Measurements from ENCODE around the gene MCL1. TPM values are rescaled to one million over a fixed set of nuclear protein-coding genes. Genes with fewer than 3 reads are reported as not detected.

Gene MCL1
- polyA plus RNA-seq, 1 of the 3 experiments (the other 2 are of a cell fraction) = 110 TPM

GRCh38 chr1:150613061-150613920 lies 33.9 kb upstream of the MCL1 start (continued):
- TF ChIP-seq USF2 (IDR thresholded peaks at IDR 0.05; ENCODE audit: borderline replicate concordance, low read depth, low read length) (no peak), RAD21 (IDR thresholded peaks at IDR 0.05; ENCODE audit: low read length) (no peak), ZBTB33 (IDR thresholded peaks at IDR 0.05; ENCODE audit: borderline replicate concordance, low read depth) (no peak), CHD2 (IDR thresholded peaks at IDR 0.05; ENCODE audit: low read length, partially characterized antibody) (no peak), FOXJ3 (CRISPR knock-in tag; IDR thresholded peaks at IDR 0.05) (no peak), PBX3 (IDR thresholded peaks at IDR 0.05) (peak; percentile 89), POLR2AphosphoS5 (IDR thresholded peaks at IDR 0.05; ENCODE audit: low read depth, low read length) (peak; percentile 59; the same call in 1 of the 2 replicates), IRF3 (IDR thresholded peaks at IDR 0.05; ENCODE audit: low read depth, low read length) (no peak), NRF1 (IDR thresholded peaks at IDR 0.05; ENCODE audit: low read depth, low read length) (no peak), ELF1 (IDR thresholded peaks at IDR 0.05) (peak; percentile 15; the same call in 1 of the 2 replicates), FOSL2 (IDR thresholded peaks at IDR 0.05; ENCODE audit: borderline replicate concordance, low read depth) (peak; percentile 95), TAF1 (IDR thresholded peaks at IDR 0.05; ENCODE audit: borderline replicate concordance, low read depth, low read length) (no peak), GATA2 (CRISPR knock-in tag; IDR thresholded peaks at IDR 0.05) (no peak), MEF2A (IDR thresholded peaks at IDR 0.05; ENCODE audit: borderline replicate concordance, low read depth) (no peak), YY1 (IDR thresholded peaks at IDR 0.05; ENCODE audit: low read depth) (no peak), RCOR1 (IDR thresholded peaks at IDR 0.05; ENCODE audit: low read length) (no peak), FOXM1 (IDR thresholded peaks at IDR 0.05; ENCODE audit: low read depth) (no peak), SIN3A (IDR thresholded peaks at IDR 0.05; ENCODE audit: borderline replicate concordance, low read depth, low read length) (0 out of 2 replicates have a peak, but pooled peaks have one; percentile 62), SMC3 (IDR thresholded peaks at IDR 0.05; ENCODE audit: low read depth, low read length) (no peak), TCF12 (IDR thresholded peaks at IDR 0.05) (peak; percentile 76)
